Fibroblast of lung (primary cell): Measurements from ENCODE around the gene STXBP5.

Experiments used
- CTCF ChIP-seq, 2 donors: IDR thresholded peaks in 1 of 2; conservative IDR thresholded peaks in 1 of 2; 1 replicate in 1 of 2; 2 replicates in 1 of 2; pipeline ENCODE4 v1.5.1; 2011 to 2012; ENCODE audit warnings: low read length in 2 of 2, control low read depth in 1 of 2, inconsistent platforms in 1 of 2, low read depth in 1 of 2, mild to moderate bottlenecking in 1 of 2
- EZH2 ChIP-seq: IDR thresholded peaks from 2 replicates; pipeline ENCODE4 v1.5.1; 2012; ENCODE audit warnings: low read length, control low read depth, mild to moderate bottlenecking; ENCODE audit errors: missing control alignments

GRCh38 chr6:147202516-147203310 is 1.5 kb upstream of the STXBP5 start:
- TF ChIP-seq EZH2 = no peak
- TF ChIP-seq CTCF (conservative IDR thresholded peaks at IDR 0.05 in 1 of 2, IDR thresholded peaks at IDR 0.05 in 1 of 2; ENCODE audit: low read depth in 1 of 2, low read length in 2 of 2) = no peak
